GM18868 (cell line): ENCODE data around the gene COX4I2.
A peak's percentile ranks its signal among the peaks of the same experiment; 100 is the strongest.
"Not testable (repeated sequence)": the region's sequence is repeated elsewhere in the genome, so short reads cannot be mapped to it uniquely, and the experiment has no call there.

Experiments used
- ATAC-seq: cut with Tn5 transposase; IDR thresholded peaks from one replicate; pipeline ENCODE4 v1.9.1; 2021; ENCODE audit warnings: mild to moderate bottlenecking, moderate library complexity; ENCODE audit not compliant: unreplicated experiment

Gene COX4I2

DNA sequence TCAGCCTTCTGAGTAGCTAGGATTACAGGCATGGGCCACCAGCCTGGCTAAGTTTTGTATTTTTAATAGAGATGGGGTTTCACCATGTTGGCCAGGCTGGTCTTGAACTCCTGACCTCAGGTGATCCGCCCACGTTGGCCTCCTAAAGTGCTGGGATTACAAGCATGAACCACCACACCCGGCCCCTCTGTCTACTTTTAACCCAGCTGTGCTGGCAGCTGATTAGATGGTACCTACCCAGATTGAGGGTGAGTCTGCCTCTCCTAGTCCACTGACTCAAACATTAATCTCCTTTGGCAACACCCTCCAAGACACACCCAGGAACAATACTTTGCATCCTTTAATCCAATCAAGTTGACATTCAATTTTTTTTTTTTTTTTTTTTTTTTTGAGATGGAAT is 10.4 kb downstream of the COX4I2 start:
- ATAC-seq = not testable (repeated sequence)

DNA sequence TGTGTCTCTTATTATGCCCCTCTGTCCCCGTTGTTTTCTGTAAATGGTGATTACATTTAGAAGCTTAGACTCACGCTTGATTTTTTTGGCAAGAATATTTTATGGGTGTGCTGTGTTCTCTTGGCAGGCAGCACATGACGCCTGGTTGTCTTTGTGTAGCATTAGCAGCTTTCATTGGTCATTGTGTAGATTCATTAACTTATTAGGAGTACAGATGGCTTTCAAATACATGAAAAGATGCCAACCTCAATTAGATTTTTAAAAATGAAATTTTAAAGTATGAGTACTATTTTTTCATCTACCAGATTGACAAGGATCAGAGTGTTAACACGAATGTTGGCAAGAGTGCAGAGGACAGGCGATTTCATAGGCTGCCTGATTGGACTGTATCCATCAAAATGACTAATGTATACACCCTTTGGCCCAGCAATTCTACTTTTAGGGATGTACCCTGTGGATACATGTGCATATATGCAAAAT is 15.2 kb downstream of the COX4I2 start:
- no peak for ATAC-seq

DNA sequence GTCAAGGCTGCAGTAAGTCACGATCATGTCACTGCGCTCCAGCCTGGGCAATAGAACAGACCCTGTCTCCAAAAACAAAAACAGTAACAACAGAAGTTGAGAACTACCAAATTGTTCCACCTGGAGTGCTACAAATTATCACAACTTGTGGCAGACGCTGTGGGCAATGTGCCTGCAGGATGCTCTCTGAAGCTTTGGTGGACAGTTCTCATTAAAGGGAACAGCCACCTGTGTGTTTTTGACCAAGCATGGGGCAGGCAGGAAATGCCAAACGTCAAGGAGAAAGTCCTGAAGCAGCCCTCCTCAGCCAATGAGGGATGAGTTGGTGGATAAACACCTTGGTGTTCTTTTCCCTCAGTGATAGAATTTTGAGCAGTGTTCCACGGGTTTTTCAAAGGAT is 15.8 kb downstream of the COX4I2 start:
- ATAC-seq = no peak

DNA sequence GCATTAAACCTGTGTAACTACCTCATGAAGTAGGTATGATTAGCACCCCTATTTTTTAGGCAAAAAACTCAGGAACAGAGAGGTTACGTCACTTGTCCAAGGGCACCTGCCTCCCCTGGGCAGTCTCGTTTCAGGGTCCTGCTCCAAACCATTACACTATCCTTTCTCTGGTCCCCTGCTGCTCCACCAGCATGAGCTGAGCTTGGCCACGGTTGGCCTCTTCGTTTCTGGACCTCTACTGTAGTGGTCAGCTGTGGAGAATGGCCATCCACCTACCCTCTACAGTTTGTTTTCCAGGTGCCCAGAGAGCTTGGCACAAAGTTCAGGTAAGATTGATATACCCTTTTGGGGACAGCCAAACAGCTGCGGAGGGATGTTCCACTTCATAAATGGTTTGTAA is 16.8 kb downstream of the COX4I2 start:
- no peak for ATAC-seq

DNA sequence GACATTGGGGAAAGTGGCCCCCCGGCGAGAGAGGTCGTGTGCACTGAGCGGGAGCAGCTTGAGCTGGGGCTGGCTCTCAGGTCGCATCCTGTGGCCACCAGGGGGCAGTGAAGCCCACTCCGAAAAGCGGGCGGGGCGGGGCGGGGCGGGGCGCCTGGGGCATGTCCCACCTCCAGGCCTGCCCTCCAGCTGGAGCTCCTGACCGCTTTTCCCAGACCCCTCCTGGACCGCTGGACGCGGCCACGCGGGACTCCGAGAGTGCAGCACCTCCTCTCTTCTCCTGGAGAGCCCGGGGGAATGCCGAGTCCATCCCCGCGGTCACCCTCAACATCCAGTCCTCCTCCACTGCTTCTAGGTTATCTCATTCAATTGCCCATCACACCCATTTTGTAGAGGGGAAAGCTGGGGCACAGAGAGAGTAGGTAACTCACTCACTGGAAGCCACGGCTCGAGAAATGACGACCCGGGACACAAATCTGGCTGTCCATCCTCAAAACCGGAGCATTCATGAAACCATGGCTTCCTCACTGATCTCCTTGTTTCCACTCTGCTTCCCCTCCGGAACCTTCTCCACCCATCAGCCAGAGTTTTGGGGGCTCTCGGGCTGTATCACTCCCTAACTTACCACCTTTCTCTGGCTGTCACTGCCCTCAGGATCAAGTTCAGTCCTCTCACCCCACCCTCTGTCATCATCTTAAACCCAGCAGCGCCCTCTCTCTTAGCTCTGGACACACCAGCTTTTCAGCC is 24.1 kb downstream of the COX4I2 start:
- ATAC-seq = peak; percentile 71

DNA sequence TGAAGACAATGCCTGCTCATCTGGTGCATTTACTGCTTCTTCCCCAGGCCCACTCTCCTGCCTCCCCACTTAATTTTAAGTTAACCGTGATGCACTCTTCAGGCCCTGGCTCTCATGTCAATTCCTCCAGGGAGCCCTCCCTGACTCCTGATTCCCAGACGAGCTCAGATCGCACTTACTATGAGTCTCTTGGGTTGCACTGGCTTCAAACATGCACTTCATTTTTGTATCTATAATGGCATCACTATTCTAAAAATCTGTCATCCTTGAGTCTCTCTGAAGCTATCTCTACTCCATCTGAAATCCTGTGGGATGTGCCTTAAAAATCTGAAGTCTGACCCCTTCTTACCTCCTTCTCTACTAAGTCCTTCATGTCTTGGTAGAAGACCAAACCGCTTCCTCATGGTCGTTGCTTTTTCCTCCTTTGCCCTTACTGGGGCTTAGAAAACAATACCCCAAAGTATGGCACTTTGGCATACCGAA is 24.7 kb downstream of the COX4I2 start:
- no peak for ATAC-seq

DNA sequence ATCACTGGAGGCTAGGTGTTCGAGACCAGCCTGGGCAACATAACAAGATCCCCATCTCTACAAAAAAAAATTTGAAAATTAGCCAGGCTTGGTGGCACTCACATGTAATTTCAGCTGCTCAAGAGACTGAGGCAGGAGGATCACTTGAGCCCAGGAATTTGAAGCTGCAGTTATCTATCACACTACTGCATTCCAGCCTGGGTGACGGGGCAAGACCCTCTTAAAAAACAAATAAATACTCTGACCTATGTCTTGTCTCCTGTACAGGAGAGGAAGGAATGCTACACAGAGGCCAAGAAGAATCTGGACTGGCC is 25.8 kb downstream of the COX4I2 start:
- no peak for ATAC-seq

DNA sequence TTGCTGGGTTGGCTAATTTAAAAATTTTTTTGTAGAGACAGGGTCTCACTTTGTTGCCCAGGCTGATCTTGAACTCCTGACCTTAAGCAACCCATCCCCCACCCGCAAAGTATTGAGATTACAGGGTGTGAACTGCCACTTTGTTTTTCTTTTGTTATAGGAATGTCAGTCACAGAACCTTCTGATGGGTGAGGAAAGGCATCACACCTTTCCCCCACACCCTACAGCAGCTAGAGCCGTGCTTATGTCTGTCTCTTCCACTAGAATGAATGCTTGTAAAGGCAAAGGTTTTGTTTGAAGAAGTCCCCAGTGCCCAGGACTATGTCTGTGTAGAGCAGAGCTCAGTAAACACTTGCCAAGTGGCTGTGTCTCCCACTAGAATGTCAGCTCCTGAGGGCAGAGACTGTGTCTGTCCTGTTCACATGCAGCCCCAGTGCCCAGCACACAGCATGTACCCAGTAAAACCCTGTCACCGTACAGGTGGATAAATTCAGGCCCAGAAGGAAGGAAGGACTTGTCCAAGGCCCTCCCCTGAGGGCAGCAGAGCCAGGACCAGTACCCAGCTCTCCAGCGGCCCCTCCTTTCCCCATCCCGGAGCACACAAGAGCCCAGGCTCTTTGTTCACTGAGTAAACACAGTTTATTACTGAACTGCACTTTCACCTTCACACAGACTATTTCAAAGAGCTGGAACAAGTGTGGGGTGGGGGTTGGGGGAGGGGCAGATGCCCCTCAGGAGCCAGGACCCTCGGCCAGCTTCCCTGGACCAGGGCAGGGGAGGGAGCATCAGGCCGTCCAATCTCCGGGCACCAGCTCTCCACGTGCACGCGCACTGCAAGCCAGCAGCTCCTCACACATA is 26.4 kb downstream of the COX4I2 start:
- ATAC-seq = no peak

DNA sequence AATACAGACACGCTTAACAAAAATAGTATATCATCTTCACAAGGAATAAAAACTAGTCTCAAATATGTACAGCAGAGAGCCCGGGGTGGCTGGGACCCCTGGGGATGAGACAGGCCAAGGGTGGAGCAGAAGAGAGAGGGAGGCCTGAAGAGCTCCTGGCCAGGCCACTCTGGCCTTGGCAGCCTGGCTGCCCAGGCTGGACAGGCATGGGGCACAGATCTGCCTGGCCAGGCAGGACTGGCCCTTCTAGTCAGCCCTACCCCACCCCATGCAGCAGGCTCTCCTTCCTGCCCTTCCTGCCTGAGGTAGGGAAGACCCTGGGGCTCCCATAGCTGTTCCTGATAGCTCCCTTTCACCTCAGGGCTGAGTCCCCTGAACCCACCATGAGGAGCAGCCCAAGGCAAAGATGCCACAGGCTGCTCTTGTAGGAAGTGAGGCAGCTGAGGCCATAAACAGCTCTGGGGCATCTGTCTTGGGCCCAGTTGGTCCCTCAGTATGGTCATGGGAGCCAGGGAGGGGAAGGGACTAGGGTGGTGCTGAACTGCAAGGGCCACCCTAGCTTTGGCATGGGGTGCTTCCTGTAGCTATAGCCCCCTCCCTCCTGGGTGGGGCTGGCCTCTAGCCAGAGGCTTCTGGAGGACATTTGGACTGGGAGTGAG is 27.1 kb downstream of the COX4I2 start:
- no peak for ATAC-seq

DNA sequence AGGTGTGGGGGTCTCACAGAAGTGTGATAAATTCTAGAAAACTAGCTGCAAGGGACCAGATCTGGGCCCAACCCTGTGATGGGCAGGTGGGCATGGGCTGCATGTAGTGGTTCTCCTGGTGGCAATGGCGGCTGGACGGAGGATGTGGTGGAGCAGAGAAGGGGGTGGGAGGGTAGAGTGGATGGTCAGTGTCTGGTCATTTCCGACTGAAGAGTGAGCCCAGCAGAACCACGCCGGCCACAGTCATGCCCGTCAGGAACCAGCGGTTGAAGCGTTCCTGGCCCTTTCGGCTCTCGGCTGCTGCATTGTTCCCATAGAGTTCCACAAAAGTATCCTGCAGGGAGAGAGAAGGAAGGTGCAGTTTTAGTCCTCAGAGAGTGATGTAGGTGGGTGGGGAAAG is 28.0 kb downstream of the COX4I2 start:
- no peak for ATAC-seq

DNA sequence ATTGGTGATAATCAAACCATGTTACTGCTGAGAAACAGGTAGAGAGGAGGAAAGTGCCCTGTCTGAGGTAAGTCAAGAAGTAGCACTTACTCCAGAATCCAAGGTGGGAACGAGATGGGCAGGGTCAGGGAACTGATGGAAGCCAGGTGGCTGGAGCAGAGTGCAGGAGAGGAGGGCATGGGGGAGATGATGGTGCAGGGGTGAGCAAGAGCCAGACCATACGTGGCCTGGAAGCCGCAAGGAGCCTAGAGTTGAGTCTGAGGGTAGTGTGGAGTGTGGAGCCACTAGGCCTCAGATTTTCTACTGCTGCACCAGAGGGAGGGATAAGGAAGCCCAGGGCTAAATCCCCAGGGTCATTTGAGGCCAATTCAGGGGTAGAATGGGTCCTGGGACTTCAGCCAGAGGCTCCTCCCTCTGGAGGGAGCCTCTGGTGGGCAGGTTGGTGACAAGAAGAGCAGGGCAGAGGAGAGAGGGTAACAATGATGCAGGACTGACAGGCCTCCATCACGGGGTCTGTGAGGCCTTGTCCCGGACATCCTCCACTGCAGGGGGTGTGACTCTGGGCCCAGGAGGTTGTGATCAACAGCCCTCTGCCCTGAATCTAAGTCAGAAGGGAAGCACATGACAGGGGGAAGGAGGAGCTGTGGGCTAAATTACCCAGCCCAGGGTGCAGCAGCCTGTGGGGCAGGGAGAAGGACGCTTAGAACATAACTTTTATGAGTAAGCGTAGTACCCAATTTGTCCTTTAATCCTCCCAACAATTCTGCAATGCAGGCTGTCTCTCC is 28.7 kb downstream of the COX4I2 start:
- no peak for ATAC-seq

DNA sequence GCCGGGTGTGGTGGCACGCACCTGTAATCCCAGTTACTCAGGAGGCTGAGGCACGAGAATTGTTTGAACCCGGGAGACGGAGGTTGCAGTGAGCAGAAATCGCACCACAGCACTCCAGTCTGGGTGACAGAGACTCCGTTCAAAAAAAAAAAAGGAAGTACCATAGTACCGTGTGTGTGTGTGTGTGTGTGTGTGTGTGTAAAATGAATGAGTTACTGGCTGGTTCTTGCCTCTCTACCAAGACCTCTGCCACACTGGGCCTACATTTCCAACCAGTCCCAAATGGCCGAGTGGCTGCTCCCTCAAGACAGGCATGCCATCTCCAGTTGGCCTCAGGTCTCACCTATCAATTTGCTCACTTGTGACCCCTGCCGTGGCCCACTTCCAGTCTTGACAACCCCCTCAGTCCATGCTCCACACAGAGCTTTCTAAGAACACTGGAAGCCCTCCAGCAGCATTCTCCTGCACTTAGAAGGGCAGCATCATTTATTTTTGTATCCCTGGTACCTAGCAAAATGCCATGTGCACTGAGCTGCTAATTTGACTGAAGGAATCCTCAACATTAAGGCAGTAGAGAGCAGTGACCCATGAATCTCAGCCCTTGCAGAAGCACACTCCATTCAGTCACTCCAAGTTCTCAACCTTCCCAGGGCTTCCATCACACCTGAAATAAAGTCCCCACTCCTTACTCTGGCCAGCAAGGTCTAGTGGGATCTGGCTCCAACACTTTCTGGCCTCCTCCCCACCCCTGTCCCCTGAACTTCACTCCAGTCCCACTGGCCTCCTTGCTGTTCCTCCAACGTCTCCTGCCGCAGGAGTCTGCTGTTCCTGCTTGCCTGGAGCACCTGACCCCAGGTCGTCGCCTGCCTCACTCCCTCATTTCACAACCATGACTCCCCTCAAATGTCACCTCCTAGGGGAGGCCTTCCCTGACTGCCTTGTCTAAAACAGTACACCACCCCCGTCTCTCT is 29.9 kb downstream of the COX4I2 start:
- no peak for ATAC-seq

DNA sequence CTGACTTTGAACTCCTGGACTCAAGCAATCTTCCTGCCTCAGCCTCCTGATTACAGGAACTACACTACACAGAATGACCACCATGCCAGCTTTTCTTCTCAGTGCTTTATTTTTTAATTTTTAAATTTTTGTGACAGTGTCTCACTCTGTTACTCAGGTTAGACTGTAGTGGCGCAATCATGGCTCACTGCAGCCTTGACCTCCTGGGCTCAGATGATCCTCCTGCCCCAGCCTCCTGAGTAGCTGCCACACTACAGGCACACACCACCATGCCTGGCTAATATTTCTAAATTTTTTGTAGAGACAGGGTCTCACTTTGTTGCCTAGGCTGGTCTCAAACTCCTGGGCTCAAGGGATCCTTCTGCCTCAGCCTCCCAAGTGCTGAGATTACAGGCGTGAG is 31.2 kb downstream of the COX4I2 start:
- not testable (repeated sequence) for ATAC-seq

DNA sequence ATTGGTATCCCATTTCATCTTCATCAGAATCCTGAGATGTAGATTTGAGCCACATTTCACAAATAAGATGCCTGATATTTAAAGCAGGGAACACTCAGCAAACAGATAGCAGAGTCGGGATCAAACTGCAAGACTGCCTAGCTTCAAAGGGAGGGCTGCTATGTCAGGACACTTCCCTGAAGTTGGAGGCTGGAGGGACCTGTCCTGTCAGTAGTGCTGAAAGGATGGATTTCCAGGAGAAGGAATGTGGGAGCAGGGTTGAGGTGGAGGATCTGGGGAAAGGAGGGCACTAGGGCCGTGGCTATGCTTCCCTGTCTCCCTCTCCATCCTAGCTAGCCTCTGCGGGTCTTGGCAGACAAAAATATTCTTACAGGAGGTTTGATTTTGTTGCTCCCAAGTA is 32.2 kb downstream of the COX4I2 start:
- ATAC-seq = no peak

DNA sequence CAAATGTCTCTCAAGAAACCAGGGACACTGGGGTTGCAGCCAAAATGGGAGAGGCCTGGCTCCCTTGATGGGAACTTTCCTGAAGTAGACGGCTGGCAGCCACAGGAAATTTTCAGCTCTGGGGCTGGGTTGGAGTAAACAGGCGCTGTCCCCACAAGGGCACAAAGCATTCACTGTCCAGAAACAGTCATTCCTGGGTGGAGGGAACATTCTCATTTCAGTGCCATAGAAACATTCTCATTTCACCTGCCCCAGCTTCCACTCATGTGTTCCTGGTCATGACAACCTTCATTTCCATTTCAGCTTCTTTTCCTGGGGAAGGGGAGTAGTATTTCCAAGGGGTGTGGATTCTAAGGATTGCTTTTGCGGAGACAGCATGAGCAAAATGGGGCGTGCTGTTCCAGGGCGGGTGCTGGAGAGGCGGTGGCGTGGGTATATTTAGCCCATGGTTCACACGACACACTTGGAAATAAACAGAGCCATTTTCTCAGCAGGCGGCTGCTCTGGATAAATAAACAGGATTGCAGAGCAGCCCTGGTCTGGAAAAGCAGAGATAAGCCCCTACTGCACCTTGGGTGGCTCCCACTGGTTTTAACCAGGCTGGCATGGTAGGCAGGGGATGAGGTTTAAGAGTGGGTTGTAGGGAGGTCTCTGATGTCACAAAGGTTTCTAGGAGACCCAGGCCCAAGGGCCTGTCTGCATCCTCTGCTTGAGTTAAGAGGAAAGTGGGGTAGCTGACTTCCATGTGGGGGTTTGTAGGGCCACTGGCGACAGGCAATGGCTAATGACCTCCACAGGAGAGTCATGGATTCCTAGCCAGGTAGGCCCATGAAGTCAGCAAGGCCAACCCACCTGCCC is 32.9 kb downstream of the COX4I2 start:
- no peak for ATAC-seq

DNA sequence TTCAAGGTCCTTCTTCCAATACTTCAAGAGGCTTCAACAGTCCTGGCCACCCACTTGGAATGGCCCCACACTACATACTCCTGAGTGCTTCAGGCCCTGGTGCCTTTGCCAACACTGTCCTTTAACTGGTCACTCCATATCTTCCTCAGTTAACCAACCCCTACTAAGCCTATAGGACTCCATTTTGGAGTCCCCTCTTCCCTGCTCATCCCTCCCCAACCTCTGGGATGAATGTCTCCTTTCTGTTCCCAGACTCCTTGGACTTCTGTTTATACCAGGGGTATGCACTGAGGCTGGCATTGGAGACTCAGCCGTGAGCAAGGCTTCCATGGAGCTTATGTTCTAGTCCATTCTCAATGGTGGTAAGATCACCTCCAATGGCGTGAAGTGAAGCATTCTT is 33.6 kb downstream of the COX4I2 start:
- no peak for ATAC-seq

DNA sequence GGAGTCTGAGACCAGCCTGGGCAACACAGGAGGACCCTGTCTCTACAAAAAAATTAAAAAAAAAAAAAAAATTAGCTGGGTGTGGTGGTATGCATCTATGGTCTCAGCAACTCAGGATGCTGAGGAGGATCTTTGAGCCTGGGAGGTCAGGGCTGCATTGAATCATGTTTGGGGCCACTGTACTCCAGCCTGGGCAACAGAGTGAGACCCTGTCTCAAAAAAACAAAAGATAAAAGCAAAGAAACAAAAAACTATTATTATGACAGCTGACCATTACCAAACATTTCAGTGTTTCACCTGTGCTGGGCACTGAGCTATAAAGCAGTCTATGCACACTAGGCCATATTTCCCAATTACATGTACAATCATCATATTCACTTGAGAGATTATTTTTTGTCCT is 35.7 kb downstream of the COX4I2 start:
- ATAC-seq = no peak

DNA sequence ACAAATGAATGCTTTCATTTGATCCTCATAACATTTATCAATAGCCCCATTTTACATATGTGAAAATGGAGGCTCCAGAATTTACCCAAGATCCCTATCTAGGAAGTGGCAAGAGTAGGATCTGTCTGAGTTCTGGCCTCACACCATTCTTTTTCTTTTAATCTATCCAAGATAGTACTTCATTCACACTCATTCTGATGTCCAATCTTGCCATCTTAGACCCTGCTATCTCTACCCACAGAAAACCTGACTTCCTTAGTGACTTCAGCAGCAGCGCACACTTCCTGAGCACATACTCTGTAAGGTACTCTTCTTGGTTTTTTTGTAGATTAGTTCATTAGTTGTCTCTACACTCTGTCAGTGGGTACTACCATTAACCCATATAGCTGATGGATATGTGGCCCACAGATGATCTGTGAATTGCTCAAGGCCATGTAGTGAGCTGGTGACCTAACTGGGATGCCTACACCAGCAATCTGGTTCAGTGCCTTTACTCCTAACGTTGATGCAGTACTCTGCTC is 36.3 kb downstream of the COX4I2 start:
- no peak for ATAC-seq
